H1 (cell line): ENCODE measurements around the gene FYB2.

Experiments
- BACH1 ChIP-seq: IDR thresholded peaks from 2 replicates; pipeline ENCODE4 v1.6.1; 2012; ENCODE audit warnings: low read length, improper control_type of control experiment
- CTCF ChIP-seq, 3 experiments: IDR thresholded peaks; 1 replicate in 2 of 3; 2 replicates in 1 of 3; pipeline versions ENCODE4 v1.5.1 to v1.6.1; 2011; ENCODE audit warnings: low read length in 3 of 3, mild to moderate bottlenecking in 3 of 3, inconsistent platforms in 2 of 3, low read depth in 1 of 3, moderate library complexity in 1 of 3; ENCODE audit not compliant: insufficient read depth in 1 of 3; ENCODE audit errors: control extremely low read depth in 1 of 3
- EGR1 ChIP-seq: IDR thresholded peaks from 2 replicates; pipeline ENCODE4 v1.6.1; 2011; ENCODE audit warnings: low read depth, low read length, borderline replicate concordance
- GABPA ChIP-seq: IDR thresholded peaks from 2 replicates; pipeline ENCODE4 v1.6.1; 2011; ENCODE audit warnings: mild to moderate bottlenecking, low read length, moderate library complexity, borderline replicate concordance; ENCODE audit not compliant: insufficient read depth
- NRF1 ChIP-seq: IDR thresholded peaks from 2 replicates; pipeline ENCODE4 v1.6.1; 2011; ENCODE audit warnings: mild to moderate bottlenecking, low read depth, low read length, improper control_type of control experiment
- POLR2A ChIP-seq, 2 experiments: IDR thresholded peaks; 1 replicate in 1 of 2; 2 replicates in 1 of 2; pipeline ENCODE4 v1.6.1; 2011; ENCODE audit warnings: low read depth in 2 of 2, low read length in 2 of 2, mild to moderate bottlenecking in 2 of 2; ENCODE audit errors: control extremely low read depth in 1 of 2
- POLR2AphosphoS5 ChIP-seq: IDR thresholded peaks from 2 replicates; pipeline ENCODE4 v1.6.1; 2011; ENCODE audit warnings: low read depth, low read length
- RAD21 ChIP-seq, 2 experiments: IDR thresholded peaks in 1 of 2; conservative IDR thresholded peaks in 1 of 2; 2 replicates each; pipeline ENCODE4 v1.6.1; 2011; ENCODE audit warnings: low read depth in 2 of 2, low read length in 2 of 2, improper control_type of control experiment in 1 of 2, inconsistent platforms in 1 of 2, mild to moderate bottlenecking in 1 of 2, moderate library complexity in 1 of 2
- RNF2 ChIP-seq: fragments of 200-900, 300-1000 bp; sonication (generic); IDR thresholded peaks from 2 replicates; pipeline ENCODE4 v1.7.1; 2016; ENCODE audit warnings: borderline replicate concordance, low read depth, mild to moderate bottlenecking, antibody characterized with exemption, low read length; ENCODE audit not compliant: poor library complexity, severe bottlenecking; ENCODE audit errors: missing control alignments
- SAP30 ChIP-seq: fragments of 300-600 bp; sonication (generic); IDR thresholded peaks from 2 replicates; pipeline ENCODE4 v1.7.1; 2012; ENCODE audit warnings: low read length, moderate library complexity, mild to moderate bottlenecking, inconsistent platforms; ENCODE audit not compliant: insufficient read depth, insufficient replicate concordance
- SIN3A ChIP-seq, 2 experiments: IDR thresholded peaks in 1 of 2; conservative IDR thresholded peaks in 1 of 2; 2 replicates each; pipeline ENCODE4 v1.6.1; 2011 to 2012; ENCODE audit warnings: low read length in 2 of 2, improper control_type of control experiment in 1 of 2, low read depth in 1 of 2, mild to moderate bottlenecking in 1 of 2
- TEAD4 ChIP-seq: IDR thresholded peaks from 2 replicates; pipeline ENCODE4 v1.6.1; 2012; ENCODE audit warnings: low read depth, low read length, inconsistent platforms, mixed read lengths
- ZNF274 ChIP-seq: IDR thresholded peaks from 2 replicates; pipeline ENCODE4 v1.7.0; 2012; ENCODE audit warnings: low read length, borderline replicate concordance; ENCODE audit errors: extremely low read depth

DNA sequence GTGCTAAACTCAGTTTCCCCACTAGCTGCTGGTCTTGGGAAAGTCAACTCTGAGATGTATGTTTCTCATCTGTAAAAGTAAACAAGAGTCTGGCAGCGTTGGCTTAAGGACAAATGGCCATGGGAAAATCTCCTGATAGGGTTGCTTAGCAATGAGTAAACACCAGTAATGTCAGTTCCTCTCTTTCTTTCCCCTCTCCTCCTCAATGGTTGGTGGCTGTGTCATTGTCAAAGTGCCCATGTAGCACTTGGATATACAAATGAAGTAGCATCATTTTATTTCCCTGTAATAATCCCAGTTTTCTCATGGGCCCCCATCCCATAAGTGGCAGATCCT is 2.2 kb upstream of the FYB2 start:
- TF ChIP-seq EGR1: no peak
- no peak for TF ChIP-seq CTCF (IDR thresholded peaks at IDR 0.05; ENCODE audit: control extremely low read depth in 1 of 3, insufficient read depth in 1 of 3, low read depth in 1 of 3, low read length in 3 of 3)
- no peak for TF ChIP-seq ZNF274
- TF ChIP-seq POLR2AphosphoS5: no peak
- no peak for TF ChIP-seq GABPA
- TF ChIP-seq TEAD4: no peak
- TF ChIP-seq POLR2A (IDR thresholded peaks at IDR 0.05; ENCODE audit: control extremely low read depth in 1 of 2, low read depth in 2 of 2, low read length in 2 of 2): no peak
- no peak for TF ChIP-seq NRF1
- TF ChIP-seq BACH1: no peak
- no peak for TF ChIP-seq SAP30
- TF ChIP-seq RAD21 (IDR thresholded peaks at IDR 0.05 in 1 of 2, conservative IDR thresholded peaks at IDR 0.05 in 1 of 2; ENCODE audit: low read depth in 2 of 2, low read length in 2 of 2): no peak
- no peak for TF ChIP-seq RNF2
- TF ChIP-seq SIN3A (conservative IDR thresholded peaks at IDR 0.05 in 1 of 2, IDR thresholded peaks at IDR 0.05 in 1 of 2; ENCODE audit: low read depth in 1 of 2, low read length in 2 of 2): no peak
